GM23338 (cell line): ENCODE measurements around the gene GIMAP5. TPM values are rescaled to one million over a fixed set of nuclear protein-coding genes. Genes with fewer than 3 reads are reported as not detected.

Experiments
- ATAC-seq: fragments of 200-7000 bp; cut with Tn5 transposase; 3 replicates; pipeline ENCODE4 v1.9.1; 2020
- DNase-seq: peaks from one replicate; pipeline ENCODE4 v3.0.0-alpha.2; 2015; ENCODE audit warnings: low spot score
- H2AFZ ChIP-seq: fragments of 200-600 bp; sonication (generic); 2 replicates; pipeline ENCODE4 v1.8.0; 2016; ENCODE audit warnings: antibody characterized with exemption, mild to moderate bottlenecking, moderate library complexity
- H3F3A ChIP-seq: fragments of 200-600 bp; sonication (generic); replicated peaks from 2 replicates; pipeline ENCODE4 v1.8.0; 2017; ENCODE audit warnings: antibody characterized with exemption, mixed run types, low read depth
- H3K27ac ChIP-seq: fragments of 200-600 bp; sonication (generic); 2 replicates; pipeline ENCODE4 v1.6.1; 2016; ENCODE audit warnings: low read depth
- H3K27me3 ChIP-seq: fragments of 200-600 bp; sonication (generic); 2 replicates; pipeline ENCODE4 v1.8.0; 2016; ENCODE audit warnings: mild to moderate bottlenecking, mixed run types, moderate library complexity; ENCODE audit not compliant: insufficient read depth
- H3K36me3 ChIP-seq: fragments of 200-600 bp; sonication (generic); 2 replicates; pipeline ENCODE4 v1.8.0; 2016; ENCODE audit warnings: mild to moderate bottlenecking; ENCODE audit not compliant: insufficient read depth
- H3K4me1 ChIP-seq: fragments of 200-600 bp; sonication (generic); 2 replicates; pipeline ENCODE4 v1.8.0; 2016; ENCODE audit warnings: mild to moderate bottlenecking, moderate library complexity; ENCODE audit not compliant: insufficient read depth
- H3K4me2 ChIP-seq: fragments of 200-600 bp; sonication (generic); 2 replicates; pipeline ENCODE4 v1.7.1; 2017; ENCODE audit warnings: mixed run types
- H3K4me3 ChIP-seq: fragments of 200-600 bp; sonication (generic); 2 replicates; pipeline ENCODE4 v1.6.1; 2016; ENCODE audit warnings: mixed run types
- H3K79me2 ChIP-seq: fragments of 200-600 bp; sonication (generic); replicated peaks from 2 replicates; pipeline ENCODE4 v1.8.0; 2017; ENCODE audit warnings: mild to moderate bottlenecking; ENCODE audit not compliant: insufficient read depth
- H3K9me2 ChIP-seq: fragments of 200-600 bp; sonication (generic); 2 replicates; pipeline ENCODE4 v1.8.0; 2017; ENCODE audit not compliant: insufficient read depth
- H4K20me1 ChIP-seq: fragments of 200-600 bp; sonication (generic); replicated peaks from 2 replicates; pipeline ENCODE4 v1.8.0; 2017; ENCODE audit warnings: mild to moderate bottlenecking; ENCODE audit not compliant: insufficient read depth
- H3K27ac Mint-ChIP-seq: 2 replicates; pipeline ENCODE4 v1.8.0; 2020; ENCODE audit warnings: inconsistent platforms, mild to moderate bottlenecking, moderate library complexity, mixed read lengths
- H3K27me3 Mint-ChIP-seq: 3 replicates; pipeline ENCODE4 v1.8.0; 2022; ENCODE audit warnings: low read depth, mild to moderate bottlenecking, moderate library complexity, mixed read lengths, inconsistent platforms; ENCODE audit not compliant: insufficient read depth, poor library complexity
- H3K36me3 Mint-ChIP-seq: 3 replicates; pipeline ENCODE4 v1.8.0; 2021; ENCODE audit warnings: low read depth, mild to moderate bottlenecking, inconsistent platforms, moderate library complexity, mixed read lengths
- H3K4me1 Mint-ChIP-seq: 3 replicates; pipeline ENCODE4 v1.8.0; 2020; ENCODE audit warnings: mild to moderate bottlenecking, inconsistent platforms, mixed read lengths
- H3K4me3 Mint-ChIP-seq: 3 replicates; pipeline ENCODE4 v1.8.0; 2021; ENCODE audit warnings: moderate library complexity, mild to moderate bottlenecking, inconsistent platforms, mixed read lengths
- H3K9me3 Mint-ChIP-seq: 3 replicates; pipeline ENCODE4 v1.8.0; 2020; ENCODE audit warnings: moderate library complexity, mild to moderate bottlenecking, inconsistent platforms, mixed read lengths
- CREB1 ChIP-seq: fragments of 250-450 bp; sonication (Bioruptor Pico); IDR thresholded peaks from 2 replicates; pipeline ENCODE4 v1.5.0; 2020; ENCODE audit warnings: low read depth, mild to moderate bottlenecking, moderate library complexity
- EZH2 ChIP-seq: fragments of 200-600 bp; sonication (generic); IDR thresholded peaks from one replicate; pipeline ENCODE4 v1.8.0; 2017; ENCODE audit warnings: antibody characterized with exemption, mild to moderate bottlenecking, low read depth; ENCODE audit not compliant: unreplicated experiment
- EZH2phosphoT487 ChIP-seq: fragments of 200-600 bp; sonication (generic); IDR thresholded peaks from one replicate; pipeline ENCODE4 v1.8.1; 2018; ENCODE audit warnings: antibody characterized with exemption; ENCODE audit not compliant: unreplicated experiment
- JUNB ChIP-seq: IDR thresholded peaks from one replicate; pipeline ENCODE4 v1.6.1; 2016; ENCODE audit warnings: antibody characterized with exemption; ENCODE audit not compliant: unreplicated experiment
- POLR2AphosphoS5 ChIP-seq: IDR thresholded peaks from 2 replicates; pipeline ENCODE4 v1.6.1; 2016; ENCODE audit warnings: antibody characterized with exemption, low read depth
- STAT1 ChIP-seq: IDR thresholded peaks from one replicate; pipeline ENCODE4 v1.6.1; 2016; ENCODE audit warnings: antibody characterized with exemption; ENCODE audit not compliant: unreplicated experiment
- ZNF114 ChIP-seq: fragments of 250-450 bp; sonication (Bioruptor Pico); IDR thresholded peaks from 2 replicates; pipeline ENCODE4 v1.5.0; 2020; ENCODE audit warnings: mild to moderate bottlenecking, moderate library complexity
- polyA plus RNA-seq: library from polyadenylated mRNA; unstranded; fragments of >200 nt; fragmentation: Nextera tagmentation; extraction: Ambion mirVana; gene quantifications from 2 replicates; pipeline ENCODE4 v1.2.1, GENCODE V29; 2016
- total RNA-seq: library from RNA; depleted of rRNA; stranded (reverse); fragments of >200 nt; shearing (Covaris generic); gene quantifications from 2 replicates; pipeline ENCODE4 v1.2.3, GENCODE V29; 2014
- TF ChIP-seq, protein P1 (sequence below): IDR thresholded peaks from one replicate; pipeline ENCODE4 v1.6.1; 2018; ENCODE audit warnings: antibody characterized with exemption; ENCODE audit not compliant: unreplicated experiment
- TF ChIP-seq, protein P2 (sequence below), 2 experiments: fragments of 200-600 bp in 1 of 2; sonication (generic) in 1 of 2; conservative IDR thresholded peaks; 2 replicates each; pipeline versions ENCODE4 v1.5.1 to v1.6.1; 2016 to 2017; ENCODE audit warnings: antibody characterized with exemption in 2 of 2, low read depth in 2 of 2, mild to moderate bottlenecking in 2 of 2, moderate library complexity in 1 of 2
- TF ChIP-seq, protein P3 (sequence below): fragments of 250-450 bp; sonication (Bioruptor Pico); IDR thresholded peaks from 2 replicates; pipeline ENCODE4 v1.5.0; 2020; ENCODE audit warnings: mild to moderate bottlenecking, moderate library complexity

Gene GIMAP5
- total and polyA plus RNA-seq, 2 experiments from 2014 or later: not detected

DNA sequence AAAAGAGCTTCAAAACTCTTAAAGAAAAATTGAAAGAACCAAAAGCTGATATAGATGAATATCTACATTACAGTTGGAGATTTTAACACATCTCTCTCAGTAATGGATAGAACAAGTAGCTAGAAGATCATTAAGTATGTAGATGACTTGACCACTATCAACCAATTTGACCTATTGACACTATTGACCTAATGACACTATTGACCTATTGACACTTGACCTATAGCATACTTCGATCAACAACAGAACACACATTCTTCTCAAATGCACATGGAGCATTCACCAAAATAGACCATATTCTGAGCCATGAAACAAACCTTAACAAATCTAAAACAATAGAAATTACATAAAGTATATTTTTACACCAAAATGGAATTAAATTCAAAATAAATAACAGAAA, 22.3 kb downstream of the GIMAP5 start (continued):
- TF ChIP-seq POLR2AphosphoS5 (no peak), JUNB (no peak)
- TF ChIP-seq, protein P1, sequence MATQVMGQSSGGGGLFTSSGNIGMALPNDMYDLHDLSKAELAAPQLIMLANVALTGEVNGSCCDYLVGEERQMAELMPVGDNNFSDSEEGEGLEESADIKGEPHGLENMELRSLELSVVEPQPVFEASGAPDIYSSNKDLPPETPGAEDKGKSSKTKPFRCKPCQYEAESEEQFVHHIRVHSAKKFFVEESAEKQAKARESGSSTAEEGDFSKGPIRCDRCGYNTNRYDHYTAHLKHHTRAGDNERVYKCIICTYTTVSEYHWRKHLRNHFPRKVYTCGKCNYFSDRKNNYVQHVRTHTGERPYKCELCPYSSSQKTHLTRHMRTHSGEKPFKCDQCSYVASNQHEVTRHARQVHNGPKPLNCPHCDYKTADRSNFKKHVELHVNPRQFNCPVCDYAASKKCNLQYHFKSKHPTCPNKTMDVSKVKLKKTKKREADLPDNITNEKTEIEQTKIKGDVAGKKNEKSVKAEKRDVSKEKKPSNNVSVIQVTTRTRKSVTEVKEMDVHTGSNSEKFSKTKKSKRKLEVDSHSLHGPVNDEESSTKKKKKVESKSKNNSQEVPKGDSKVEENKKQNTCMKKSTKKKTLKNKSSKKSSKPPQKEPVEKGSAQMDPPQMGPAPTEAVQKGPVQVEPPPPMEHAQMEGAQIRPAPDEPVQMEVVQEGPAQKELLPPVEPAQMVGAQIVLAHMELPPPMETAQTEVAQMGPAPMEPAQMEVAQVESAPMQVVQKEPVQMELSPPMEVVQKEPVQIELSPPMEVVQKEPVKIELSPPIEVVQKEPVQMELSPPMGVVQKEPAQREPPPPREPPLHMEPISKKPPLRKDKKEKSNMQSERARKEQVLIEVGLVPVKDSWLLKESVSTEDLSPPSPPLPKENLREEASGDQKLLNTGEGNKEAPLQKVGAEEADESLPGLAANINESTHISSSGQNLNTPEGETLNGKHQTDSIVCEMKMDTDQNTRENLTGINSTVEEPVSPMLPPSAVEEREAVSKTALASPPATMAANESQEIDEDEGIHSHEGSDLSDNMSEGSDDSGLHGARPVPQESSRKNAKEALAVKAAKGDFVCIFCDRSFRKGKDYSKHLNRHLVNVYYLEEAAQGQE: no peak

DNA sequence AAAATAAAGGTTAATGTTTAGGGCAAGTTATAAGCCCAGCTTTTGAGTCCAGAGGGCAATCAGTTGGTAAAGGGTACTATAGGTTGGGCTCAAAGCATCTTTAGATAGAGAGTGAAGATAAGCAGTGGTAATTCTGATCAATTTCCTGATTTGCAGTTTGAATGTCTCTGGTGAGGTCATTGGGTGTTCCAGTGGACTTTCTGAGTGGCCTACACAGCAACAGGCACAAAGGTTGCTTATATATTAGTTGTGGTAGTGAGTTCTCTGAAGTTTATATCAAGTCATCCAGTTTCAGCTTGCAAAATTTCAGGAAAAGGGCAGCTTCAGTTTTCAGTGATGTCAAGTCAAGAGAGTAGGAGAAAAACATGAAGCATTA, 29.1 kb downstream of the GIMAP5 start:
- no peak for ATAC-seq
- TF ChIP-seq EZH2: no peak
- TF ChIP-seq, protein P2, sequence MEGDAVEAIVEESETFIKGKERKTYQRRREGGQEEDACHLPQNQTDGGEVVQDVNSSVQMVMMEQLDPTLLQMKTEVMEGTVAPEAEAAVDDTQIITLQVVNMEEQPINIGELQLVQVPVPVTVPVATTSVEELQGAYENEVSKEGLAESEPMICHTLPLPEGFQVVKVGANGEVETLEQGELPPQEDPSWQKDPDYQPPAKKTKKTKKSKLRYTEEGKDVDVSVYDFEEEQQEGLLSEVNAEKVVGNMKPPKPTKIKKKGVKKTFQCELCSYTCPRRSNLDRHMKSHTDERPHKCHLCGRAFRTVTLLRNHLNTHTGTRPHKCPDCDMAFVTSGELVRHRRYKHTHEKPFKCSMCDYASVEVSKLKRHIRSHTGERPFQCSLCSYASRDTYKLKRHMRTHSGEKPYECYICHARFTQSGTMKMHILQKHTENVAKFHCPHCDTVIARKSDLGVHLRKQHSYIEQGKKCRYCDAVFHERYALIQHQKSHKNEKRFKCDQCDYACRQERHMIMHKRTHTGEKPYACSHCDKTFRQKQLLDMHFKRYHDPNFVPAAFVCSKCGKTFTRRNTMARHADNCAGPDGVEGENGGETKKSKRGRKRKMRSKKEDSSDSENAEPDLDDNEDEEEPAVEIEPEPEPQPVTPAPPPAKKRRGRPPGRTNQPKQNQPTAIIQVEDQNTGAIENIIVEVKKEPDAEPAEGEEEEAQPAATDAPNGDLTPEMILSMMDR (conservative IDR thresholded peaks at IDR 0.05; ENCODE audit: low read depth in 2 of 2): no peak
- TF ChIP-seq, protein P3, sequence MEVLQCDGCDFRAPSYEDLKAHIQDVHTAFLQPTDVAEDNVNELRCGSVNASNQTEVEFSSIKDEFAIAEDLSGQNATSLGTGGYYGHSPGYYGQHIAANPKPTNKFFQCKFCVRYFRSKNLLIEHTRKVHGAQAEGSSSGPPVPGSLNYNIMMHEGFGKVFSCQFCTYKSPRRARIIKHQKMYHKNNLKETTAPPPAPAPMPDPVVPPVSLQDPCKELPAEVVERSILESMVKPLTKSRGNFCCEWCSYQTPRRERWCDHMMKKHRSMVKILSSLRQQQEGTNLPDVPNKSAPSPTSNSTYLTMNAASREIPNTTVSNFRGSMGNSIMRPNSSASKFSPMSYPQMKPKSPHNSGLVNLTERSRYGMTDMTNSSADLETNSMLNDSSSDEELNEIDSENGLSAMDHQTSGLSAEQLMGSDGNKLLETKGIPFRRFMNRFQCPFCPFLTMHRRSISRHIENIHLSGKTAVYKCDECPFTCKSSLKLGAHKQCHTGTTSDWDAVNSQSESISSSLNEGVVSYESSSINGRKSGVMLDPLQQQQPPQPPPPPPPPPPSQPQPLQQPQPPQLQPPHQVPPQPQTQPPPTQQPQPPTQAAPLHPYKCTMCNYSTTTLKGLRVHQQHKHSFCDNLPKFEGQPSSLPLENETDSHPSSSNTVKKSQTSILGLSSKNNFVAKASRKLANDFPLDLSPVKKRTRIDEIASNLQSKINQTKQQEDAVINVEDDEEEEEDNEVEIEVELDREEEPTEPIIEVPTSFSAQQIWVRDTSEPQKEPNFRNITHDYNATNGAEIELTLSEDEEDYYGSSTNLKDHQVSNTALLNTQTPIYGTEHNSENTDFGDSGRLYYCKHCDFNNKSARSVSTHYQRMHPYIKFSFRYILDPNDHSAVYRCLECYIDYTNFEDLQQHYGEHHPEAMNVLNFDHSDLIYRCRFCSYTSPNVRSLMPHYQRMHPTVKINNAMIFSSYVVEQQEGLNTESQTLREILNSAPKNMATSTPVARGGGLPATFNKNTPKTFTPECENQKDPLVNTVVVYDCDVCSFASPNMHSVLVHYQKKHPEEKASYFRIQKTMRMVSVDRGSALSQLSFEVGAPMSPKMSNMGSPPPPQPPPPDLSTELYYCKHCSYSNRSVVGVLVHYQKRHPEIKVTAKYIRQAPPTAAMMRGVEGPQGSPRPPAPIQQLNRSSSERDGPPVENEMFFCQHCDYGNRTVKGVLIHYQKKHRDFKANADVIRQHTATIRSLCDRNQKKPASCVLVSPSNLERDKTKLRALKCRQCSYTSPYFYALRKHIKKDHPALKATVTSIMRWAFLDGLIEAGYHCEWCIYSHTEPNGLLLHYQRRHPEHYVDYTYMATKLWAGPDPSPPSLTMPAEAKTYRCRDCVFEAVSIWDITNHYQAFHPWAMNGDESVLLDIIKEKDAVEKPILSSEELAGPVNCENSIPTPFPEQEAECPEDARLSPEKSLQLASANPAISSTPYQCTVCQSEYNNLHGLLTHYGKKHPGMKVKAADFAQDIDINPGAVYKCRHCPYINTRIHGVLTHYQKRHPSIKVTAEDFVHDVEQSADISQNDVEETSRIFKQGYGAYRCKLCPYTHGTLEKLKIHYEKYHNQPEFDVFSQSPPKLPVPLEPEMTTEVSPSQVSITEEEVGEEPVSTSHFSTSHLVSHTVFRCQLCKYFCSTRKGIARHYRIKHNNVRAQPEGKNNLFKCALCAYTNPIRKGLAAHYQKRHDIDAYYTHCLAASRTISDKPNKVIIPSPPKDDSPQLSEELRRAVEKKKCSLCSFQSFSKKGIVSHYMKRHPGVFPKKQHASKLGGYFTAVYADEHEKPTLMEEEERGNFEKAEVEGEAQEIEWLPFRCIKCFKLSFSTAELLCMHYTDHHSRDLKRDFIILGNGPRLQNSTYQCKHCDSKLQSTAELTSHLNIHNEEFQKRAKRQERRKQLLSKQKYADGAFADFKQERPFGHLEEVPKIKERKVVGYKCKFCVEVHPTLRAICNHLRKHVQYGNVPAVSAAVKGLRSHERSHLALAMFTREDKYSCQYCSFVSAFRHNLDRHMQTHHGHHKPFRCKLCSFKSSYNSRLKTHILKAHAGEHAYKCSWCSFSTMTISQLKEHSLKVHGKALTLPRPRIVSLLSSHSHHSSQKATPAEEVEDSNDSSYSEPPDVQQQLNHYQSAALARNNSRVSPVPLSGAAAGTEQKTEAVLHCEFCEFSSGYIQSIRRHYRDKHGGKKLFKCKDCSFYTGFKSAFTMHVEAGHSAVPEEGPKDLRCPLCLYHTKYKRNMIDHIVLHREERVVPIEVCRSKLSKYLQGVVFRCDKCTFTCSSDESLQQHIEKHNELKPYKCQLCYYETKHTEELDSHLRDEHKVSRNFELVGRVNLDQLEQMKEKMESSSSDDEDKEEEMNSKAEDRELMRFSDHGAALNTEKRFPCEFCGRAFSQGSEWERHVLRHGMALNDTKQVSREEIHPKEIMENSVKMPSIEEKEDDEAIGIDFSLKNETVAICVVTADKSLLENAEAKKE (CRISPR knock-in tag): no peak
- TF ChIP-seq, protein P1: no peak
- no peak for TF ChIP-seq CREB1 (CRISPR knock-in tag)
- TF ChIP-seq STAT1: no peak
- no peak for TF ChIP-seq EZH2phosphoT487
- no peak for TF ChIP-seq ZNF114
- no peak for TF ChIP-seq JUNB

More for the DNA sequence above, 29.1 kb downstream of the GIMAP5 start:
- H3K27me3 Mint-ChIP-seq: no peaks in the 10 kb centered on the region
- no peak overlapping the region for H3K4me2 ChIP-seq
- H2AFZ ChIP-seq: no peak overlapping the region
- no peak overlapping the region for H3K27ac ChIP-seq
- no peak for DNase-seq
- no peaks in the 10 kb centered on the region for H3K36me3 Mint-ChIP-seq
- no peaks in the 10 kb centered on the region for H3K79me2 ChIP-seq
- H3K9me3 Mint-ChIP-seq: peaks cover 3% of the 10 kb centered on the region; the same call in 1 of the 3 replicates
- no peak overlapping the region for H3K4me3 ChIP-seq
- H3K4me1 ChIP-seq: peaks cover 22% of the 10 kb centered on the region; the same call in 1 of the 2 replicates
- peaks cover 10% of the 10 kb centered on the region for H3K4me1 Mint-ChIP-seq
- no peaks in the 10 kb centered on the region for H4K20me1 ChIP-seq
- no peaks in the 10 kb centered on the region for H3K27me3 ChIP-seq
- no peaks in the 10 kb centered on the region for H3K36me3 ChIP-seq
- H3K27ac Mint-ChIP-seq: no peak overlapping the region
- H3K9me2 ChIP-seq: no peaks in the 10 kb centered on the region
- no peak overlapping the region for H3K4me3 Mint-ChIP-seq
- H3F3A ChIP-seq: no peaks in the 10 kb centered on the region
